Naive B cell (primary cell): Measurements from ENCODE around the gene INPP5D. TPM values are rescaled to one million over a fixed set of nuclear protein-coding genes. Genes with fewer than 3 reads are reported as not detected.

Experiments used
- ATAC-seq, 2 donors: fragments of 150-1000 bp; cut with Tn5 transposase; 2 replicates each; pipeline ENCODE4 v1.10.0; 2021; ENCODE audit warnings: low read depth in 2 of 2, mild to moderate bottlenecking in 2 of 2, moderate library complexity in 2 of 2
- DNase-seq: peaks from one replicate; pipeline ENCODE4 v3.0.0; 2022
- H3K27ac Mint-ChIP-seq, 6 donors: one replicate each; pipeline ENCODE4 v1.8.0; 2020 to 2022; ENCODE audit warnings: mild to moderate bottlenecking in 6 of 6, mixed read lengths in 6 of 6, moderate library complexity in 5 of 6, inconsistent platforms in 2 of 6
- H3K27me3 Mint-ChIP-seq, 3 donors: one replicate each; pipeline ENCODE4 v1.8.0; 2021 to 2022; ENCODE audit warnings: mixed read lengths in 3 of 3, mild to moderate bottlenecking in 1 of 3
- H3K36me3 Mint-ChIP-seq, 2 donors: one replicate each; pipeline ENCODE4 v1.8.0; 2020 to 2022; ENCODE audit warnings: mixed read lengths in 2 of 2, inconsistent platforms in 1 of 2, mild to moderate bottlenecking in 1 of 2
- H3K4me1 Mint-ChIP-seq, 3 donors: one replicate each; pipeline ENCODE4 v1.8.0; 2020 to 2022; ENCODE audit warnings: mixed read lengths in 3 of 3, inconsistent platforms in 1 of 3, mild to moderate bottlenecking in 1 of 3, moderate library complexity in 1 of 3
- H3K4me3 Mint-ChIP-seq, 8 donors: one replicate each; pipeline ENCODE4 v1.8.0; 2020 to 2022; ENCODE audit warnings: mild to moderate bottlenecking in 8 of 8, mixed read lengths in 8 of 8, moderate library complexity in 8 of 8, inconsistent platforms in 2 of 8
- H3K9me3 Mint-ChIP-seq, 7 donors: one replicate each; pipeline ENCODE4 v1.8.0; 2020 to 2022; ENCODE audit warnings: mixed read lengths in 7 of 7, mild to moderate bottlenecking in 5 of 7, inconsistent platforms in 2 of 7, moderate library complexity in 1 of 7
- polyA plus RNA-seq, 6 donors: library from polyadenylated mRNA; unstranded; fragments of 300-500 nt; fragmentation: Illumina TruSeq; gene quantifications; one replicate each; pipeline ENCODE4 v1.2.3, GENCODE V29; 2021; ENCODE audit warnings: low read depth in 6 of 6

Gene INPP5D
- polyA plus RNA-seq, 6 donors from 2014 or later = 56.8 to 230 (median 102) TPM

GRCh38 chr2:233236820-233237589 is 176.9 kb downstream of the INPP5D start:
- Mint-ChIP-seq H3K36me3 (no peaks in the 10 kb centered on the region), H3K4me1 (peaks cover 19 to 30% (median 30%) of the 10 kb centered on the region in 3 donors), H3K27ac (peak overlapping the region in 2 of 6 donors; percentile 2 to 38), H3K9me3 (peaks cover 0 to 4% (median 0%) of the 10 kb centered on the region in 7 donors), H3K27me3 (no peaks in the 10 kb centered on the region), H3K4me3 (peak overlapping the region in 1 of 8 donors; percentile 3)
- DNase-seq (no peak), ATAC-seq (no peak)

GRCh38 chr2:233240897-233241296 is 180.8 kb downstream of the INPP5D start:
- no peaks in the 10 kb centered on the region for H3K27me3 Mint-ChIP-seq
- peaks cover 0 to 4% (median 0%) of the 10 kb centered on the region in 7 donors for H3K9me3 Mint-ChIP-seq
- peaks cover 23 to 46% (median 34%) of the 10 kb centered on the region in 3 donors for H3K4me1 Mint-ChIP-seq
- DNase-seq = peak; percentile 58
- peak; percentile 79 to 89 for ATAC-seq
- H3K4me3 Mint-ChIP-seq = peak overlapping the region; percentile 3 to 88 (median 78)
- no peaks in the 10 kb centered on the region for H3K36me3 Mint-ChIP-seq
- H3K27ac Mint-ChIP-seq = peak overlapping the region; percentile 32 to 92 (median 86)

GRCh38 chr2:233241803-233242202 is 181.7 kb downstream of the INPP5D start:
- H3K4me1 Mint-ChIP-seq = peaks cover 23 to 46% (median 34%) of the 10 kb centered on the region in 3 donors
- DNase-seq = no peak
- H3K4me3 Mint-ChIP-seq = peak overlapping the region in 6 of 8 donors; percentile 42 to 88 (median 72)
- H3K36me3 Mint-ChIP-seq = no peaks in the 10 kb centered on the region
- no peaks in the 10 kb centered on the region for H3K27me3 Mint-ChIP-seq
- peaks cover 0 to 4% (median 0%) of the 10 kb centered on the region in 7 donors for H3K9me3 Mint-ChIP-seq
- H3K27ac Mint-ChIP-seq = peak overlapping the region in 3 of 6 donors; percentile 27 to 87 (median 53)
- ATAC-seq = no peak

- Mint-ChIP-seq H3K4me3 (peak overlapping the region in 6 of 8 donors; percentile 15 to 77 (median 56)), H3K9me3 (peaks cover 0 to 4% (median 0%) of the 10 kb centered on the region in 7 donors), H3K36me3 (no peaks in the 10 kb centered on the region), H3K27me3 (no peaks in the 10 kb centered on the region), H3K27ac (peak overlapping the region in 2 of 6 donors; percentile 53 to 87), H3K4me1 (peaks cover 23 to 46% (median 34%) of the 10 kb centered on the region in 3 donors)
- peak; percentile 61 to 72 for ATAC-seq
- DNase-seq = peak; percentile 29
These were observed 182.2 kb downstream of the INPP5D start for GRCh38 chr2:233242231-233242927.

- no peak for DNase-seq
- Mint-ChIP-seq H3K36me3 (no peaks in the 10 kb centered on the region), H3K27ac (peak overlapping the region in 1 of 6 donors; percentile 37), H3K27me3 (no peaks in the 10 kb centered on the region), H3K4me3 (peak overlapping the region in 4 of 8 donors; percentile 7 to 47 (median 10)), H3K4me1 (peaks cover 23 to 46% (median 34%) of the 10 kb centered on the region in 3 donors), H3K9me3 (peaks cover 0 to 4% (median 0%) of the 10 kb centered on the region in 7 donors)
- ATAC-seq = no peak
These were observed 183.2 kb downstream of the INPP5D start for GRCh38 chr2:233243348-233243747.

GRCh38 chr2:233244818-233245217 is 184.7 kb downstream of the INPP5D start:
- H3K27me3 Mint-ChIP-seq = no peaks in the 10 kb centered on the region
- ATAC-seq (no peak), DNase-seq (no peak)
- peaks cover 16 to 36% (median 23%) of the 10 kb centered on the region in 3 donors for H3K4me1 Mint-ChIP-seq
- H3K4me3 Mint-ChIP-seq = peak overlapping the region in 1 of 8 donors; percentile 38
- no peaks in the 10 kb centered on the region for H3K36me3 Mint-ChIP-seq
- H3K9me3 Mint-ChIP-seq = no peaks in the 10 kb centered on the region
- H3K27ac Mint-ChIP-seq = peak overlapping the region in 3 of 6 donors; percentile 29 to 66 (median 47)

- Mint-ChIP-seq H3K4me1 (peaks cover 16 to 32% (median 20%) of the 10 kb centered on the region in 3 donors), H3K27me3 (no peaks in the 10 kb centered on the region), H3K36me3 (no peaks in the 10 kb centered on the region), H3K27ac (no peak overlapping the region), H3K9me3 (no peaks in the 10 kb centered on the region), H3K4me3 (no peak overlapping the region)
- ATAC-seq = no peak
- DNase-seq = no peak
These were observed 185.3 kb downstream of the INPP5D start for GRCh38 chr2:233245406-233245805.

GRCh38 chr2:233247116-233247515 is 187.0 kb downstream of the INPP5D start:
- H3K27me3 Mint-ChIP-seq = no peaks in the 10 kb centered on the region
- DNase-seq (no peak), ATAC-seq (no peak)
- H3K27ac Mint-ChIP-seq = peak overlapping the region in 1 of 6 donors; percentile 57
- no peaks in the 10 kb centered on the region for H3K9me3 Mint-ChIP-seq
- H3K36me3 Mint-ChIP-seq = no peaks in the 10 kb centered on the region
- H3K4me1 Mint-ChIP-seq = peaks cover 10 to 23% (median 15%) of the 10 kb centered on the region in 3 donors
- H3K4me3 Mint-ChIP-seq = no peak overlapping the region

- Mint-ChIP-seq H3K36me3 (no peaks in the 10 kb centered on the region), H3K4me1 (peaks cover 8 to 24% (median 18%) of the 10 kb centered on the region in 3 donors), H3K27ac (peak overlapping the region in 2 of 6 donors; percentile 51 to 54), H3K27me3 (no peaks in the 10 kb centered on the region), H3K4me3 (no peak overlapping the region), H3K9me3 (no peaks in the 10 kb centered on the region)
- ATAC-seq (no peak), DNase-seq (no peak)
These were observed 187.6 kb downstream of the INPP5D start for GRCh38 chr2:233247744-233248143.

- no peaks in the 10 kb centered on the region for H3K36me3 Mint-ChIP-seq
- ATAC-seq = no peak
- H3K27ac Mint-ChIP-seq = peak overlapping the region in 2 of 6 donors; percentile 10 to 42
- H3K4me3 Mint-ChIP-seq = peak overlapping the region in 2 of 8 donors; percentile 13 to 40
- no peaks in the 10 kb centered on the region for H3K9me3 Mint-ChIP-seq
- H3K4me1 Mint-ChIP-seq = peaks cover 17 to 28% (median 26%) of the 10 kb centered on the region in 3 donors
- DNase-seq = no peak
- H3K27me3 Mint-ChIP-seq = no peaks in the 10 kb centered on the region
These were observed 188.9 kb downstream of the INPP5D start for GRCh38 chr2:233248999-233249398.

GRCh38 chr2:233250568-233250967 is 190.4 kb downstream of the INPP5D start:
- Mint-ChIP-seq H3K27ac (peak overlapping the region; percentile 80 to 97 (median 93)), H3K9me3 (no peaks in the 10 kb centered on the region), H3K4me3 (peak overlapping the region in 3 of 8 donors; percentile 24 to 97 (median 90)), H3K4me1 (peaks cover 25 to 38% (median 37%) of the 10 kb centered on the region in 3 donors), H3K36me3 (no peaks in the 10 kb centered on the region), H3K27me3 (no peaks in the 10 kb centered on the region)
- ATAC-seq = no peak
- no peak for DNase-seq

- ATAC-seq = no peak
- no peaks in the 10 kb centered on the region for H3K9me3 Mint-ChIP-seq
- peak overlapping the region; percentile 88 to 97 (median 94) for H3K27ac Mint-ChIP-seq
- H3K36me3 Mint-ChIP-seq = no peaks in the 10 kb centered on the region
- no peak for DNase-seq
- peak overlapping the region; percentile 90 to 97 (median 92) for H3K4me3 Mint-ChIP-seq
- H3K4me1 Mint-ChIP-seq = peaks cover 25 to 42% (median 38%) of the 10 kb centered on the region in 3 donors
- no peaks in the 10 kb centered on the region for H3K27me3 Mint-ChIP-seq
These were observed 190.8 kb downstream of the INPP5D start for GRCh38 chr2:233250985-233251305.

- Mint-ChIP-seq H3K36me3 (no peaks in the 10 kb centered on the region), H3K4me3 (peak within 1 kb of the TSS; percentile 90 to 97 (median 92)), H3K27me3 (no peaks in the 10 kb centered on the region), H3K27ac (peak within 1 kb of the TSS; percentile 88 to 97 (median 94)), H3K4me1 (peaks cover 25 to 46% (median 38%) of the 10 kb centered on the region in 3 donors), H3K9me3 (no peaks in the 10 kb centered on the region)
- DNase-seq = peak; percentile 92
- peak; percentile 98 for ATAC-seq
These were observed 191.4 kb downstream of the INPP5D start, which contains the start of gene ATG16L1 for GRCh38 chr2:233251306-233252116. Gene ATG16L1, plus strand, starts transcription at chr2:233251673. Its CDS starts 155 bp downstream, at chr2:233251828.
